ENCODE measurements around the gene ZPBP. TPM values are rescaled to one million over a fixed set of nuclear protein-coding genes. Genes with fewer than 3 reads are reported as not detected.

Gene ZPBP
- total and polyA plus RNA-seq, 2 donors (not counting 3 experiments of a cell fraction or from before 2014, with no cell fraction given), result not detected

- no peak overlapping the region for H3K4me2 ChIP-seq (ENCODE audit: insufficient read depth, low read length)
- no peak overlapping the region for H2AFZ ChIP-seq (ENCODE audit: low read depth, low read length)
- no TSS peak for BruUV-seq (replicated peaks)
- no peaks in the 10 kb centered on the region for H3K36me3 ChIP-seq (ENCODE audit: control insufficient read depth in 2 of 2, extremely low read depth in 1 of 2, insufficient read depth in 2 of 2, low read length in 2 of 2)
- ChIA-PET CTCF (no interaction called here), POLR2A (no interaction called here)
- no peak overlapping the region for H3K4me3 ChIP-seq (replicated peaks in 1 of 3; ENCODE audit: insufficient read depth in 1 of 3, low read depth in 1 of 3, low read length in 3 of 3)
- no peaks in the 10 kb centered on the region for H3K4me1 ChIP-seq (ENCODE audit: control insufficient read depth, extremely low read depth, insufficient read depth, low read length)
- no peak for TF ChIP-seq MYC (IDR thresholded peaks at IDR 0.05; ENCODE audit: low read depth, low read length)
- no peak for TF ChIP-seq JUN (IDR thresholded peaks at IDR 0.05; ENCODE audit: borderline replicate concordance, insufficient read depth, insufficient read length, low read depth)
- no peak for TF ChIP-seq GATA2 (IDR thresholded peaks at IDR 0.05; ENCODE audit: insufficient read depth, insufficient read length, low read depth, low read length)
- no peak for TF ChIP-seq CTCF (IDR thresholded peaks at IDR 0.05; ENCODE audit: extremely low read depth in 1 of 2, insufficient read depth in 1 of 2, low read depth in 1 of 2, low read length in 2 of 2)
- no peak for TF ChIP-seq POLR2AphosphoS5 (IDR thresholded peaks at IDR 0.05; ENCODE audit: insufficient read depth, low read depth, low read length)
- no peak for TF ChIP-seq EZH2 (IDR thresholded peaks at IDR 0.05; ENCODE audit: borderline replicate concordance, low read depth, low read length, severe bottlenecking)
- no peak for TF ChIP-seq MAX (IDR thresholded peaks at IDR 0.05; ENCODE audit: insufficient read depth, insufficient read length)
- TF ChIP-seq POLR2A (IDR thresholded peaks at IDR 0.05; ENCODE audit: low read depth, low read length), result no peak
- no peak for TF ChIP-seq FOS (IDR thresholded peaks at IDR 0.05; ENCODE audit: borderline replicate concordance, insufficient read depth, low read length)
- H4K20me1 ChIP-seq (replicated peaks; ENCODE audit: control insufficient read depth, extremely low read depth, insufficient read depth, low read length), result no peaks in the 10 kb centered on the region
- no peaks in the 10 kb centered on the region for H3K79me2 ChIP-seq (ENCODE audit: control insufficient read depth, insufficient read depth, low read length)
- H3K27me3 ChIP-seq (ENCODE audit: control insufficient read depth in 2 of 2, insufficient read depth in 2 of 2, low read length in 2 of 2), result no peaks in the 10 kb centered on the region
- no peak overlapping the region for H3K9ac ChIP-seq (replicated peaks; ENCODE audit: extremely low read depth, insufficient read depth, low read length)
- peaks cover 10% of the 10 kb centered on the region for H3K9me3 ChIP-seq (replicated peaks; ENCODE audit: control insufficient read depth, insufficient read depth, low read length)
- no peak for FAIRE-seq
- DNase-seq (ENCODE audit: low read depth, low spot score), result no peak
- no peaks in the 10 kb centered on the region for H3K9me1 ChIP-seq (replicated peaks; ENCODE audit: control insufficient read depth, extremely low read depth, insufficient read depth, low read length)
- dilution Hi-C loops (cut with MboI; ENCODE audit: extremely low pct_ligation_motif_present, low sequenced_read_pairs) (no loop called here), intact Hi-C loops (cut with micrococcal nuclease) (no loop called here)
- no peak overlapping the region for H3K27ac ChIP-seq (ENCODE audit: insufficient read depth, low read depth, low read length)
Measured at GRCh38 chr7:49926720-49927119, 166.3 kb downstream of the ZPBP start.

Measured in endothelial cell of umbilical vein (primary cell).